A673 (cell line): Measurements from ENCODE around the gene CASP8AP2.

Experiments
- EZH2 ChIP-seq: fragments of 200-600 bp; sonication (generic); IDR thresholded peaks from 2 replicates; pipeline ENCODE4 v1.6.1; 2017; ENCODE audit warnings: borderline replicate concordance, low read depth, mild to moderate bottlenecking, mixed read lengths, antibody characterized with exemption, low read length; ENCODE audit not compliant: poor library complexity, severe bottlenecking
- TF ChIP-seq, protein P1 (sequence below): fragments of 300-800, 200-600 bp; sonication (generic); conservative IDR thresholded peaks from 2 replicates; pipeline ENCODE4 v1.5.1; 2017; ENCODE audit warnings: low read depth, mild to moderate bottlenecking, antibody characterized with exemption, low read length, moderate library complexity, mixed read lengths

DNA sequence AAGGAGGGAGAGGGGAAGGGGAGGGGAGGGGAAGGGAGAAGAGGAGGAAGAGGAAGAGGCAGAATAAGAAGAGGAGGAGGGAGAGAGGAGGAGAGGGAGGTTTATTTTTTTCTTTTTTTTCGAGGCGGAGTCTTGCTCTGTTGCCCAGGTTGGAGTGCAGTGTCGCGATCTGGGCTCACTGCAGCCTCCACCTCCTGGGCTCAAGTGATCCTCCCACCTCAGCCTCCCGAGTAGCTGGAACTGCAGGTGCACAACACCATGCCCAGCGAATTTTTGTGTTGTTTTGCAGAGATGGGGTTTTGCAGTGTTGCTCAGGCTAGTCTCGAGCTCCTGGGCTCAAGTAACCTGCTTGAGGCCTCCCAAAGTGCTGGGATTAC is 58.4 kb downstream of the CASP8AP2 start:
- no peak for TF ChIP-seq EZH2
- TF ChIP-seq, protein P1, sequence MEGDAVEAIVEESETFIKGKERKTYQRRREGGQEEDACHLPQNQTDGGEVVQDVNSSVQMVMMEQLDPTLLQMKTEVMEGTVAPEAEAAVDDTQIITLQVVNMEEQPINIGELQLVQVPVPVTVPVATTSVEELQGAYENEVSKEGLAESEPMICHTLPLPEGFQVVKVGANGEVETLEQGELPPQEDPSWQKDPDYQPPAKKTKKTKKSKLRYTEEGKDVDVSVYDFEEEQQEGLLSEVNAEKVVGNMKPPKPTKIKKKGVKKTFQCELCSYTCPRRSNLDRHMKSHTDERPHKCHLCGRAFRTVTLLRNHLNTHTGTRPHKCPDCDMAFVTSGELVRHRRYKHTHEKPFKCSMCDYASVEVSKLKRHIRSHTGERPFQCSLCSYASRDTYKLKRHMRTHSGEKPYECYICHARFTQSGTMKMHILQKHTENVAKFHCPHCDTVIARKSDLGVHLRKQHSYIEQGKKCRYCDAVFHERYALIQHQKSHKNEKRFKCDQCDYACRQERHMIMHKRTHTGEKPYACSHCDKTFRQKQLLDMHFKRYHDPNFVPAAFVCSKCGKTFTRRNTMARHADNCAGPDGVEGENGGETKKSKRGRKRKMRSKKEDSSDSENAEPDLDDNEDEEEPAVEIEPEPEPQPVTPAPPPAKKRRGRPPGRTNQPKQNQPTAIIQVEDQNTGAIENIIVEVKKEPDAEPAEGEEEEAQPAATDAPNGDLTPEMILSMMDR, result no peak
